B cell (primary cell): ENCODE results near the gene WAC. TPM values are rescaled to one million over a fixed set of nuclear protein-coding genes. Genes with fewer than 3 reads are reported as not detected.

ENCODE experiments used
- ATAC-seq: fragments of 200-7000 bp; cut with Tn5 transposase; one replicate; pipeline ENCODE4 v1.10.0; 2021; ENCODE audit warnings: low read depth, mild to moderate bottlenecking, moderate number of reproducible peaks, moderate library complexity
- CTCF ChIA-PET: fragments of 350-600 bp; sonication (Branson Sonifier 250); formaldehyde crosslinking; loops from one replicate; lab custom pipeline; 2021; ENCODE audit warnings: antibody characterized with exemption, inconsistent platforms; lab: Charles Lee
- POLR2A ChIA-PET: fragments of 350-600 bp; sonication (Branson Sonifier 250); formaldehyde crosslinking; loops from one replicate; lab custom pipeline; 2021; ENCODE audit warnings: antibody characterized with exemption; lab: Charles Lee
- DNase-seq: peaks from one replicate; pipeline ENCODE4 v3.0.0; 2013
- H2AFZ ChIP-seq: 2 replicates; pipeline ENCODE4 v1.6.1; 2012; ENCODE audit warnings: mild to moderate bottlenecking, low read depth, low read length; ENCODE audit not compliant: insufficient read depth, poor library complexity, severe bottlenecking
- H3K27ac ChIP-seq, 2 donors: 1 replicate in 1 of 2; 2 replicates in 1 of 2; pipeline ENCODE4 v1.5.1; 2012 to 2013; ENCODE audit warnings: low read length in 2 of 2, mild to moderate bottlenecking in 2 of 2, moderate library complexity in 1 of 2
- H3K27me3 ChIP-seq, 4 experiments: fragments of 200-600 bp in 1 of 4; sonication (generic) in 1 of 4; replicated peaks in 1 of 4; 1 replicate in 2 of 4; 2 replicates in 2 of 4; pipeline versions ENCODE4 v1.6.1 to v1.7.0; 2013 to 2016; ENCODE audit warnings: low read length in 3 of 4, mild to moderate bottlenecking in 2 of 4, mixed read lengths in 1 of 4, moderate library complexity in 1 of 4; ENCODE audit not compliant: insufficient read depth in 4 of 4, control insufficient read depth in 3 of 4; ENCODE audit errors: control extremely low read depth in 1 of 4
- H3K36me3 ChIP-seq, 2 experiments: replicated peaks in 1 of 2; 1 replicate in 1 of 2; 2 replicates in 1 of 2; pipeline versions ENCODE4 v1.6.1 to v1.7.1; 2013; ENCODE audit warnings: low read length in 1 of 2; ENCODE audit not compliant: insufficient read depth in 2 of 2, control insufficient read depth in 1 of 2; ENCODE audit errors: control extremely low read depth in 1 of 2, extremely low read depth in 1 of 2
- H3K4me1 ChIP-seq, 2 donors: fragments of 200-600 bp in 1 of 2; sonication (generic) in 1 of 2; 1 replicate in 1 of 2; 2 replicates in 1 of 2; pipeline versions ENCODE4 v1.5.1 to v1.6.1; 2013 to 2017; ENCODE audit warnings: low read length in 2 of 2; ENCODE audit not compliant: control insufficient read depth in 2 of 2, insufficient read depth in 2 of 2
- H3K4me2 ChIP-seq: replicated peaks from 2 replicates; pipeline ENCODE3; 2012; ENCODE audit warnings: mild to moderate bottlenecking, low read depth, low read length; ENCODE audit not compliant: poor library complexity, severe bottlenecking
- H3K4me3 ChIP-seq, 5 experiments: fragments of 200-600 bp in 1 of 5; sonication (generic) in 1 of 5; 1 replicate in 3 of 5; 2 replicates in 2 of 5; pipeline versions ENCODE4 v1.5.1 to v1.7.0; 2011 to 2016; ENCODE audit warnings: low read length in 4 of 5, mild to moderate bottlenecking in 4 of 5, low read depth in 2 of 5, control low read depth in 1 of 5, moderate library complexity in 1 of 5; ENCODE audit not compliant: insufficient read depth in 1 of 5; ENCODE audit errors: control extremely low read depth in 1 of 5, extremely low read depth in 1 of 5
- H3K79me2 ChIP-seq: fragments of 200-600 bp; sonication (generic); one replicate; pipeline ENCODE4 v1.6.0; 2016; ENCODE audit warnings: low read length; ENCODE audit not compliant: control insufficient read depth, insufficient read depth
- H3K9ac ChIP-seq: fragments of 200-600 bp; sonication (generic); 2 replicates; pipeline ENCODE4 v1.6.1; 2017; ENCODE audit warnings: mild to moderate bottlenecking, low read length, moderate library complexity
- H3K9me3 ChIP-seq, 3 donors: one replicate each; pipeline versions ENCODE4 v1.6.1 to v1.7.1; 2013; ENCODE audit warnings: low read length in 2 of 3; ENCODE audit not compliant: control insufficient read depth in 2 of 3, insufficient read depth in 1 of 3; ENCODE audit errors: control extremely low read depth in 1 of 3
- H4K20me1 ChIP-seq: 2 replicates; pipeline ENCODE4 v1.6.0; 2012; ENCODE audit warnings: mild to moderate bottlenecking, low read length; ENCODE audit not compliant: insufficient read depth, control insufficient read depth, poor library complexity, severe bottlenecking
- H3K27ac Mint-ChIP-seq: one replicate; pipeline ENCODE4 v1.8.0; 2021; ENCODE audit warnings: mixed read lengths
- H3K27me3 Mint-ChIP-seq: one replicate; pipeline ENCODE4 v1.8.0; 2021; ENCODE audit warnings: mixed read lengths
- H3K4me1 Mint-ChIP-seq: one replicate; pipeline ENCODE4 v1.8.0; 2021; ENCODE audit warnings: mixed read lengths
- H3K4me3 Mint-ChIP-seq: one replicate; pipeline ENCODE4 v1.8.0; 2021; ENCODE audit warnings: mixed read lengths
- H3K9me3 Mint-ChIP-seq: one replicate; pipeline ENCODE4 v1.8.0; 2022; ENCODE audit warnings: mixed read lengths; ENCODE audit not compliant: insufficient read depth
- CTCF ChIP-seq: fragments of 200-600 bp; IDR thresholded peaks from one replicate; pipeline ENCODE4 v1.8.0; 2022; ENCODE audit warnings: antibody characterized with exemption, mild to moderate bottlenecking
- EZH2 ChIP-seq: IDR thresholded peaks from 2 replicates; pipeline ENCODE4 v1.6.1; 2012; ENCODE audit warnings: borderline replicate concordance, low read depth, mild to moderate bottlenecking, moderate library complexity, low read length; ENCODE audit not compliant: insufficient read depth, poor library complexity, severe bottlenecking
- WGBS: methylation state at CpG from one replicate; pipeline ENCODE4 v1.1.5; 2013; ENCODE audit warnings: missing lambda C conversion rate; ENCODE audit not compliant: insufficient coverage; 5-methylcytosine and 5-hydroxymethylcytosine counted together
- intact Hi-C: fragments of 100-400 bp; cut with micrococcal nuclease; formaldehyde crosslinking; loops from one replicate; pipeline ENCODE4 v1.10.0; 2022
- polyA plus RNA-seq: library from polyadenylated mRNA; depleted of rRNA; stranded (reverse); fragments of >200 nt; gene quantifications from 2 replicates; pipeline ENCODE4 v1.2.3, GENCODE V29; 2012
- total RNA-seq, 2 donors: library from RNA; stranded (reverse); fragments of 120-200 nt in 1 of 2; gene quantifications; 1 replicate in 1 of 2; 2 replicates in 1 of 2; pipeline versions ENCODE4 v1.2.3 to v1.2.4, GENCODE V29; 2013 to 2022

WAC gene
- total and polyA plus RNA-seq, 2 donors (not counting 1 experiment from before 2014, with no cell fraction given): 77.4 to 196 TPM

DNA sequence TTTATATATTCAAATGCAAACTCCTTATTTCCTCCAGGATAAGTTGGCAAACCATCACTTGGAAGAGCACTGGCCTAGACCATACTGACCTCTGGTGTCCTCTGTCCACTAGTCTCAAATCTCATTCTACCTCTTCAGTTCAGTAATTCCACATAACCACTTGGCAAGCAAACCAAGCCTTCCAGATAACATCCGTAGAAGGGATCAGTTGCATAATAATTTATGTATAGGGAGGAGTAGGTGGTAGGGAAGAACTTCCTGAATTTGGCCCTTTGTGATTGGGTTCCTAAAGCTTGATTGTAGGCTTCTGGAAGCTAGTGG is 55.0 kb downstream of the WAC start:
- CTCF ChIA-PET: no interaction called here
- no peaks in the 10 kb centered on the region for H3K27me3 ChIP-seq
- H3K4me3 Mint-ChIP-seq: no peak overlapping the region

GRCh38 chr10:28592953-28593352 is 60.0 kb downstream of the WAC start:
- no peak overlapping the region for H3K4me3 Mint-ChIP-seq
- Histone ChIP-seq H3K4me3 (no peak overlapping the region), H3K27ac (no peak overlapping the region), H3K79me2 (peaks cover 86% of the 10 kb centered on the region), H3K4me2 (no peak overlapping the region), H4K20me1 (peaks cover 79% of the 10 kb centered on the region), H3K4me1 (no peaks in the 10 kb centered on the region), H3K9ac (no peak overlapping the region), H3K9me3 (no peaks in the 10 kb centered on the region), H2AFZ (no peak overlapping the region), H3K27me3 (no peaks in the 10 kb centered on the region), H3K36me3 (peaks cover 24 to 58% of the 10 kb centered on the region in 2 experiments)
- ChIA-PET CTCF (no interaction called here), POLR2A (no interaction called here)
- no CpG with 5 or more reads among the region's 1 CpG for WGBS
- no peak for DNase-seq
- H3K9me3 Mint-ChIP-seq: no peaks in the 10 kb centered on the region
- no peak for ATAC-seq
- no peaks in the 10 kb centered on the region for H3K27me3 Mint-ChIP-seq
- no peak overlapping the region for H3K27ac Mint-ChIP-seq
- intact Hi-C loops: no loop called here
- H3K4me1 Mint-ChIP-seq: peaks cover 11% of the 10 kb centered on the region
- TF ChIP-seq CTCF (no peak), EZH2 (no peak)

More for the DNA sequence above, 55.0 kb downstream of the WAC start:
- Mint-ChIP-seq H3K27ac (no peak overlapping the region), H3K4me1 (peaks cover 5% of the 10 kb centered on the region), H3K27me3 (no peaks in the 10 kb centered on the region), H3K9me3 (no peaks in the 10 kb centered on the region)
- Histone ChIP-seq H3K79me2 (peaks cover 92% of the 10 kb centered on the region), H3K4me2 (no peak overlapping the region), H4K20me1 (peaks cover 79% of the 10 kb centered on the region), H3K27ac (no peak overlapping the region), H2AFZ (no peak overlapping the region), H3K9me3 (no peaks in the 10 kb centered on the region), H3K4me3 (no peak overlapping the region), H3K36me3 (peaks cover 34 to 82% of the 10 kb centered on the region in 2 experiments), H3K4me1 (no peaks in the 10 kb centered on the region), H3K9ac (no peak overlapping the region)
- TF ChIP-seq CTCF (no peak), EZH2 (no peak)
- POLR2A ChIA-PET: no interaction called here
- no CpG with 5 or more reads among the region's 1 CpG for WGBS
- ATAC-seq: no peak
- intact Hi-C loops: loop anchor here (1.0 kb wide), 1 partner anchor 14 kb away; no protein-coding TSS in a partner anchor
- DNase-seq: no peak
